Loucy (cell line): ENCODE measurements around the gene MTR.

Source experiments
- H2AFZ ChIP-seq: fragments of 200-600 bp; sonication (generic); 2 replicates; pipeline ENCODE4 v1.6.0; 2016; ENCODE audit warnings: antibody characterized with exemption, mild to moderate bottlenecking, low read length, moderate library complexity
- H3F3A ChIP-seq: fragments of 200-600 bp; 2 replicates; pipeline ENCODE4 v1.6.0; 2016; ENCODE audit warnings: antibody characterized with exemption, low read depth, mild to moderate bottlenecking
- H3K27me3 ChIP-seq: fragments of 200-600 bp; sonication (generic); 2 replicates; pipeline ENCODE4 v1.6.1; 2014; ENCODE audit warnings: low read length, mild to moderate bottlenecking; ENCODE audit not compliant: insufficient read depth, poor library complexity, severe bottlenecking
- H3K36me3 ChIP-seq: fragments of 200-600 bp; sonication (generic); 2 replicates; pipeline ENCODE4 v1.6.1; 2016; ENCODE audit warnings: low read length; ENCODE audit not compliant: insufficient read depth
- H3K4me1 ChIP-seq: fragments of 200-600 bp; sonication (generic); 2 replicates; pipeline ENCODE4 v1.5.1; 2014; ENCODE audit warnings: low read length, mild to moderate bottlenecking; ENCODE audit not compliant: insufficient read depth, poor library complexity, severe bottlenecking
- H3K4me2 ChIP-seq: fragments of 200-600 bp; sonication (generic); 2 replicates; pipeline ENCODE4 v1.6.0; 2014; ENCODE audit warnings: antibody characterized with exemption, low read length, low read depth, mild to moderate bottlenecking; ENCODE audit not compliant: poor library complexity, severe bottlenecking
- H3K4me3 ChIP-seq: fragments of 200-600 bp; sonication (generic); 2 replicates; pipeline ENCODE4 v1.5.1; 2014; ENCODE audit warnings: low read length, mild to moderate bottlenecking, mixed read lengths; ENCODE audit not compliant: poor library complexity, severe bottlenecking
- H3K79me2 ChIP-seq: fragments of 200-600 bp; sonication (generic); 2 replicates; pipeline ENCODE4 v1.6.1; 2014; ENCODE audit warnings: low read length; ENCODE audit not compliant: insufficient read depth
- H3K9ac ChIP-seq: fragments of 200-600 bp; sonication (generic); 2 replicates; pipeline ENCODE4 v1.6.0; 2014; ENCODE audit warnings: mild to moderate bottlenecking, low read depth, low read length, moderate library complexity; ENCODE audit not compliant: poor library complexity, severe bottlenecking
- H3K9me2 ChIP-seq: fragments of 200-600 bp; sonication (generic); replicated peaks from 2 replicates; pipeline ENCODE4 v1.6.1; 2016; ENCODE audit warnings: low read depth, low read length, mixed read lengths
- H3K9me3 ChIP-seq: fragments of 200-600 bp; sonication (generic); 2 replicates; pipeline ENCODE4 v1.6.1; 2014; ENCODE audit warnings: mild to moderate bottlenecking, antibody characterized with exemption, low read length, low read depth; ENCODE audit not compliant: insufficient read depth
- H4K20me1 ChIP-seq: fragments of 200-600 bp; sonication (generic); 2 replicates; pipeline ENCODE4 v1.6.0; 2014; ENCODE audit warnings: antibody characterized with exemption, low read length, mild to moderate bottlenecking; ENCODE audit not compliant: insufficient read depth, poor library complexity, severe bottlenecking
- EZH2phosphoT487 ChIP-seq: fragments of 200-600 bp; IDR thresholded peaks from 2 replicates; pipeline ENCODE4 v1.6.1; 2018; ENCODE audit warnings: antibody characterized with exemption, mild to moderate bottlenecking, moderate library complexity, borderline replicate concordance
- TF ChIP-seq, protein P1 (sequence below): fragments of 200-600 bp; sonication (generic); conservative IDR thresholded peaks from 2 replicates; pipeline ENCODE4 v1.5.1; 2014; ENCODE audit warnings: mild to moderate bottlenecking, antibody characterized with exemption, low read length

The MTR gene

DNA sequence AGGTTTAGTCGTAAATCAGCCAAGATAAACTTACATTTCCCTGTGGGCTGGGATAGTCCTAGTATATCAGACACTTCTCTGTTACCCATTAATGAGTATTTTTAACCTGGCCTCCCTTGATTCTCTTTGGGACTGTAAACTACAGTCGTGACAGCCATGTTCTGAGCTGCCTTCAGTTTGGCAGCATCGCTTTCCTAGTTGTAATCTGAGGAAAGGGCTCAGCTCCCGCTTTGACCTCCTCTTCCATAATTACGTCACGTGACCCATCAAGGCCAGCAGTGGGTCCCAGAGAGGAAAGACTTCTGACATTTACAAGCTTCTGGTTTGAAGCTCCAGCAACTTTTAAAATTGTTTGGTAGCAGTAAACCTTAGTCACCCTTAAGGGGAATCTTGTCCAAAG is 34.6 kb upstream of the MTR start:
- H3K79me2 ChIP-seq, result no peaks in the 10 kb centered on the region
- H3K9me3 ChIP-seq, result no peaks in the 10 kb centered on the region

DNA sequence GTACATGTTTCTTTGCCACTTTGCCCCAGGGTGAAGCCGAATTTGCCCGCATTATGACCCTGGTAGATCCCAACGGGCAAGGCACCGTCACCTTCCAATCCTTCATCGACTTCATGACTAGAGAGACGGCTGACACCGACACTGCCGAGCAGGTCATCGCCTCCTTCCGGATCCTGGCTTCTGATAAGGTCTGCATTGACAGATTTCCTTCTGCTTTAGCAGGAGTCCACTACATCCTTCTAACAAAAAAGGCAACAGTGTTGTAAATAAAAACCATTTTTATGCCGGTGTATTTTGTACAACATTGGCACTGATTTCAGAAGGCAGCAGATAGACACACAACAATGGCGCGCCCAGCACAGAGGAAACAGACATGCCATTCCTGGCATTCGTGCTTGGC is 34.1 kb upstream of the MTR start:
- Histone ChIP-seq H4K20me1 (no peaks in the 10 kb centered on the region), H2AFZ (no peak overlapping the region; the same call in 1 of the 2 replicates), H3K9me3 (no peaks in the 10 kb centered on the region), H3K4me3 (no peak overlapping the region), H3K9ac (no peak overlapping the region), H3K9me2 (no peaks in the 10 kb centered on the region), H3K4me2 (no peak overlapping the region), H3F3A (no peaks in the 10 kb centered on the region), H3K4me1 (peaks cover 6% of the 10 kb centered on the region), H3K27me3 (no peaks in the 10 kb centered on the region), H3K36me3 (no peaks in the 10 kb centered on the region), H3K79me2 (no peaks in the 10 kb centered on the region)
- TF ChIP-seq, protein P1, sequence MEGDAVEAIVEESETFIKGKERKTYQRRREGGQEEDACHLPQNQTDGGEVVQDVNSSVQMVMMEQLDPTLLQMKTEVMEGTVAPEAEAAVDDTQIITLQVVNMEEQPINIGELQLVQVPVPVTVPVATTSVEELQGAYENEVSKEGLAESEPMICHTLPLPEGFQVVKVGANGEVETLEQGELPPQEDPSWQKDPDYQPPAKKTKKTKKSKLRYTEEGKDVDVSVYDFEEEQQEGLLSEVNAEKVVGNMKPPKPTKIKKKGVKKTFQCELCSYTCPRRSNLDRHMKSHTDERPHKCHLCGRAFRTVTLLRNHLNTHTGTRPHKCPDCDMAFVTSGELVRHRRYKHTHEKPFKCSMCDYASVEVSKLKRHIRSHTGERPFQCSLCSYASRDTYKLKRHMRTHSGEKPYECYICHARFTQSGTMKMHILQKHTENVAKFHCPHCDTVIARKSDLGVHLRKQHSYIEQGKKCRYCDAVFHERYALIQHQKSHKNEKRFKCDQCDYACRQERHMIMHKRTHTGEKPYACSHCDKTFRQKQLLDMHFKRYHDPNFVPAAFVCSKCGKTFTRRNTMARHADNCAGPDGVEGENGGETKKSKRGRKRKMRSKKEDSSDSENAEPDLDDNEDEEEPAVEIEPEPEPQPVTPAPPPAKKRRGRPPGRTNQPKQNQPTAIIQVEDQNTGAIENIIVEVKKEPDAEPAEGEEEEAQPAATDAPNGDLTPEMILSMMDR, result no peak
- no peak for TF ChIP-seq EZH2phosphoT487

More for the DNA sequence above, 34.6 kb upstream of the MTR start:
- Histone ChIP-seq H4K20me1 (no peaks in the 10 kb centered on the region), H3K4me2 (no peak overlapping the region), H3K9ac (no peak overlapping the region), H3F3A (no peaks in the 10 kb centered on the region), H3K27me3 (no peaks in the 10 kb centered on the region), H2AFZ (peak overlapping the region; percentile 64), H3K9me2 (no peaks in the 10 kb centered on the region), H3K4me3 (no peak overlapping the region), H3K36me3 (no peaks in the 10 kb centered on the region), H3K4me1 (peaks cover 6% of the 10 kb centered on the region)
- no peak for TF ChIP-seq EZH2phosphoT487
- TF ChIP-seq, protein P1, result no peak

DNA sequence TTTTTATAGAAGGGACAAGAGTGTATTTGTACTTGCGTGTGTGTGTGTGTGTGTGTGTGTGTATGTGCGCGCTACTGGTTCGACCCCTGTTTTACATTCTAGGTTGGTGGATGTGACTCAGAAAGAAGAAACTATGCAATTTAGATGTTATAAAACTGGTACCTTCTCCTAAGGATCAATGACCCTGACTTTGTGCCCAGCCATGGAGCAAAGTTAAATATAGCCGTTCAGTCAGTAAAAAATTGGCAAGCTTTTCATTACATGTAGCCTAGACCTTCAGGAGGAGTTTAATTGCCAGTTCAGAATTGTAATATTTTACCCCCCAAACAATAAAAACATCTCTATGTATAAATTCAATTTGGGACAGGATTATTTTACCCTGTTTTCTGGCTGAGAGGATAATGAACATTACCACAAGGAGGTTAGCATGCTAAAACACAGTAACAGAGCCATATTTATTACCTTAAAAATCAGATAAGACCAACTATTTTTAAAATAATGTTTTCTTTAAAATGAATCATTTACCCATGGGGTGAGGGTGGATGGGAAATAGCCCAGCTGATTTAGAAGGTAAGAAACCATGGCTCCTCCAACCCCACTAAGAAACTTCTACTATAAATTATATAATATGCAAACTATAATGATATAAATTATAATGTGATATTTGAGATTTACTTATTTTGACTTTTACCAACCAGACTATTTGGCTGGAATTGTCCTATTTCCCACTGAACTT is 33.5 kb upstream of the MTR start:
- H3K36me3 ChIP-seq, result no peaks in the 10 kb centered on the region
- H2AFZ ChIP-seq, result no peak overlapping the region
- peaks cover 6% of the 10 kb centered on the region for H3K4me1 ChIP-seq
- no peaks in the 10 kb centered on the region for H3K9me2 ChIP-seq
- H3F3A ChIP-seq, result no peaks in the 10 kb centered on the region
- no peaks in the 10 kb centered on the region for H3K79me2 ChIP-seq
- H3K27me3 ChIP-seq, result no peaks in the 10 kb centered on the region
- H3K9ac ChIP-seq, result no peak overlapping the region
- no peak overlapping the region for H3K4me2 ChIP-seq
- no peaks in the 10 kb centered on the region for H3K9me3 ChIP-seq
- no peak overlapping the region for H3K4me3 ChIP-seq
- TF ChIP-seq, protein P1, result no peak
- TF ChIP-seq EZH2phosphoT487, result no peak
- no peaks in the 10 kb centered on the region for H4K20me1 ChIP-seq
